ENCODE results near the gene PANK1. TPM values are rescaled to one million over a fixed set of nuclear protein-coding genes. Genes with fewer than 3 reads are reported as not detected.

Gene PANK1
- total RNA-seq, 1 experiment from 2014 or later, result 19.2 TPM

- Histone ChIP-seq H3K36me3 (ENCODE audit: insufficient read depth, low read length, poor library complexity, severe bottlenecking) (peaks cover 3% of the 10 kb centered on the region), H3K27me3 (replicated peaks; ENCODE audit: insufficient read depth, low read depth, low read length, poor library complexity) (no peaks in the 10 kb centered on the region), H3K9me3 (ENCODE audit: low read depth, low read length, poor library complexity, severe bottlenecking) (no peaks in the 10 kb centered on the region), H3K27ac (ENCODE audit: low read depth, low read length, poor library complexity, severe bottlenecking) (no peak overlapping the region), H3K4me1 (ENCODE audit: insufficient read depth, low read length, poor library complexity, severe bottlenecking) (no peaks in the 10 kb centered on the region), H3K4me3 (ENCODE audit: low read depth, low read length, poor library complexity, severe bottlenecking) (no peak overlapping the region)
- no peak for DNase-seq (ENCODE audit: low spot score)
- POLR2A ChIA-PET (ENCODE audit: low non-redundant PET), result no interaction called here
- intact Hi-C loops (cut with micrococcal nuclease; ENCODE audit: unreplicated experiment), result no loop called here
- BruUV-seq (replicated peaks), result no TSS peak
- TF ChIP-seq EZH2 (IDR thresholded peaks at IDR 0.05; ENCODE audit: borderline replicate concordance, low read depth, low read length, poor library complexity, severe bottlenecking), result no peak
- CTCF ChIA-PET, result no interaction called here
Measured at GRCh38 chr10:89600041-89600440, 45.0 kb downstream of the PANK1 start.

- Histone ChIP-seq H3K27ac (ENCODE audit: low read depth, low read length, poor library complexity, severe bottlenecking) (no peak overlapping the region), H3K27me3 (replicated peaks; ENCODE audit: insufficient read depth, low read depth, low read length, poor library complexity) (no peaks in the 10 kb centered on the region), H3K9me3 (ENCODE audit: low read depth, low read length, poor library complexity, severe bottlenecking) (no peaks in the 10 kb centered on the region), H3K4me1 (ENCODE audit: insufficient read depth, low read length, poor library complexity, severe bottlenecking) (no peaks in the 10 kb centered on the region), H3K4me3 (ENCODE audit: low read depth, low read length, poor library complexity, severe bottlenecking) (no peak overlapping the region), H3K36me3 (ENCODE audit: insufficient read depth, low read length, poor library complexity, severe bottlenecking) (peaks cover 11% of the 10 kb centered on the region)
- POLR2A ChIA-PET (ENCODE audit: low non-redundant PET), result no interaction called here
- no peak for TF ChIP-seq CTCF (conservative IDR thresholded peaks at IDR 0.05; ENCODE audit: low read depth, low read length)
- TF ChIP-seq EZH2 (IDR thresholded peaks at IDR 0.05; ENCODE audit: borderline replicate concordance, low read depth, low read length, poor library complexity, severe bottlenecking), result no peak
- DNase-seq (ENCODE audit: low spot score), result no peak
- CTCF ChIA-PET, result no interaction called here
- no TSS peak for BruUV-seq (replicated peaks)
- intact Hi-C loops (cut with micrococcal nuclease; ENCODE audit: unreplicated experiment), result no loop called here
Measured at GRCh38 chr10:89593043-89593442, 52.0 kb downstream of the PANK1 start.

- Histone ChIP-seq H3K27ac (ENCODE audit: low read depth, low read length, poor library complexity, severe bottlenecking) (no peak overlapping the region), H3K4me1 (ENCODE audit: insufficient read depth, low read length, poor library complexity, severe bottlenecking) (no peaks in the 10 kb centered on the region), H3K9me3 (ENCODE audit: low read depth, low read length, poor library complexity, severe bottlenecking) (no peaks in the 10 kb centered on the region), H3K4me3 (ENCODE audit: low read depth, low read length, poor library complexity, severe bottlenecking) (no peak overlapping the region), H3K27me3 (replicated peaks; ENCODE audit: insufficient read depth, low read depth, low read length, poor library complexity) (no peaks in the 10 kb centered on the region), H3K36me3 (ENCODE audit: insufficient read depth, low read length, poor library complexity, severe bottlenecking) (peaks cover 15% of the 10 kb centered on the region)
- CTCF ChIA-PET, result no interaction called here
- DNase-seq (ENCODE audit: low spot score), result no peak
- POLR2A ChIA-PET (ENCODE audit: low non-redundant PET), result no interaction called here
- no TSS peak for BruUV-seq (replicated peaks)
- intact Hi-C loops (cut with micrococcal nuclease; ENCODE audit: unreplicated experiment), result no loop called here
- TF ChIP-seq EZH2 (IDR thresholded peaks at IDR 0.05; ENCODE audit: borderline replicate concordance, low read depth, low read length, poor library complexity, severe bottlenecking), result no peak
- TF ChIP-seq CTCF (conservative IDR thresholded peaks at IDR 0.05; ENCODE audit: low read depth, low read length), result no peak
Measured at GRCh38 chr10:89592539-89592938, 52.5 kb downstream of the PANK1 start.

GRCh38 chr10:89591796-89592271 is 53.2 kb downstream of the PANK1 start:
- H3K27me3 ChIP-seq (replicated peaks; ENCODE audit: insufficient read depth, low read depth, low read length, poor library complexity), result no peaks in the 10 kb centered on the region
- DNase-seq (ENCODE audit: low spot score), result no peak
- no TSS peak for BruUV-seq (replicated peaks)
- CTCF ChIA-PET, result no interaction called here
- no peaks in the 10 kb centered on the region for H3K4me1 ChIP-seq (ENCODE audit: insufficient read depth, low read length, poor library complexity, severe bottlenecking)
- no peak overlapping the region for H3K27ac ChIP-seq (ENCODE audit: low read depth, low read length, poor library complexity, severe bottlenecking)
- H3K36me3 ChIP-seq (ENCODE audit: insufficient read depth, low read length, poor library complexity, severe bottlenecking), result peaks cover 15% of the 10 kb centered on the region
- intact Hi-C loops (cut with micrococcal nuclease; ENCODE audit: unreplicated experiment), result no loop called here
- no peak for TF ChIP-seq CTCF (conservative IDR thresholded peaks at IDR 0.05; ENCODE audit: low read depth, low read length)
- TF ChIP-seq EZH2 (IDR thresholded peaks at IDR 0.05; ENCODE audit: borderline replicate concordance, low read depth, low read length, poor library complexity, severe bottlenecking), result no peak
- H3K9me3 ChIP-seq (ENCODE audit: low read depth, low read length, poor library complexity, severe bottlenecking), result no peaks in the 10 kb centered on the region
- no peak overlapping the region for H3K4me3 ChIP-seq (ENCODE audit: low read depth, low read length, poor library complexity, severe bottlenecking)
- POLR2A ChIA-PET (ENCODE audit: low non-redundant PET), result no interaction called here

Data from A673 (cell line).